T-helper 1 cell (primary cell): ENCODE data around the gene FOSL1.
A peak's percentile ranks its signal among the peaks of the same experiment; 100 is the strongest.
"Not testable (repeated sequence)": the region's sequence is repeated elsewhere in the genome, so short reads cannot be mapped to it uniquely, and the experiment has no call there.

ENCODE experiments used
- DNase-seq, 5 donors: peaks; one replicate each; pipeline ENCODE4 v3.0.0-alpha.2; 2012 to 2020

Gene FOSL1

GRCh38 chr11:65896034-65896999 is 3.9 kb downstream of the FOSL1 start:
- DNase-seq, result no peak

GRCh38 chr11:65895482-65895981 is 4.7 kb downstream of the FOSL1 start:
- DNase-seq, result no peak

GRCh38 chr11:65894034-65894591 is 6.1 kb downstream of the FOSL1 start:
- peak in 2 of 5 donors; percentile 34 to 62 for DNase-seq

GRCh38 chr11:65892661-65893317 is 7.4 kb downstream of the FOSL1 start:
- no peak for DNase-seq

GRCh38 chr11:65892137-65892540 is 8.0 kb downstream of the FOSL1 start:
- DNase-seq, result not testable (repeated sequence)

- DNase-seq, result no peak
Observed at GRCh38 chr11:65891219-65892136, 8.7 kb downstream of the FOSL1 start.

GRCh38 chr11:65890324-65891218 is 9.6 kb downstream of the FOSL1 start, which contains the start of gene CCDC85B:
CCDC85B (plus strand) TSS chr11:65890673; CDS start chr11:65890784, 111 bp downstream.
- DNase-seq, result peak; percentile 96 to 99 (median 98)

GRCh38 chr11:65888163-65888814 is 11.9 kb downstream of the FOSL1 start, which contains the start of gene FIBP:
FIBP (minus strand) TSS chr11:65888471; CDS start chr11:65888418, 53 bp downstream.
- peak; percentile 94 to 98 (median 96) for DNase-seq

- peak in 2 of 5 donors; percentile 22 to 33 for DNase-seq
Observed at GRCh38 chr11:65887723-65888162, 12.4 kb downstream of the FOSL1 start.

GRCh38 chr11:65886826-65887722 is 13.1 kb downstream of the FOSL1 start:
- DNase-seq, result no peak

GRCh38 chr11:65885808-65886536 is 14.2 kb downstream of the FOSL1 start:
- no peak for DNase-seq

- no peak for DNase-seq
Observed at GRCh38 chr11:65885231-65885630, 15.0 kb downstream of the FOSL1 start.

GRCh38 chr11:65884716-65885092 is 15.5 kb downstream of the FOSL1 start:
- peak; percentile 64 to 81 (median 75) for DNase-seq

GRCh38 chr11:65883786-65884715 is 16.1 kb downstream of the FOSL1 start:
- no peak for DNase-seq

GRCh38 chr11:65883058-65883761 is 17.0 kb downstream of the FOSL1 start:
- no peak for DNase-seq
